Bronchial epithelial cell (primary cell): ENCODE data around the gene FGF5. TPM values are rescaled to one million over a fixed set of nuclear protein-coding genes. Genes with fewer than 3 reads are reported as not detected.
A peak's percentile ranks its signal among the peaks of the same experiment; 100 is the strongest.

Source experiments
- DNase-seq: peaks from one replicate; pipeline ENCODE4 v3.0.0-alpha.2; 2010; ENCODE audit warnings: low read depth
- FAIRE-seq: peaks from 2 replicates; lab custom pipeline; 2011; peaks lifted over from hg19 to GRCh38; lab: Jason Lieb, UNC
- H3K27me3 ChIP-seq: 2 replicates; pipeline ENCODE4 v1.5.1; 2011; ENCODE audit warnings: low read length; ENCODE audit not compliant: control insufficient read depth, insufficient read depth
- H3K36me3 ChIP-seq: 2 replicates; pipeline ENCODE4 v1.5.1; 2011; ENCODE audit warnings: low read length; ENCODE audit not compliant: control insufficient read depth, insufficient read depth
- H3K4me3 ChIP-seq: 2 replicates; pipeline ENCODE4 v1.5.1; 2011; ENCODE audit warnings: mild to moderate bottlenecking, low read depth, low read length, control low read depth
- CTCF ChIP-seq: IDR thresholded peaks from 2 replicates; pipeline ENCODE4 v1.5.1; 2011; ENCODE audit warnings: mild to moderate bottlenecking, moderate library complexity, low read length, control low read depth, inconsistent platforms; ENCODE audit not compliant: insufficient read depth, severe bottlenecking
- total RNA-seq: library from RNA; depleted of rRNA; stranded (reverse); fragments of >200 nt; gene quantifications from 2 replicates; pipeline ENCODE4 v1.2.1, GENCODE V29; 2014

Gene FGF5
- total RNA-seq, 1 donor from 2014 or later: 1.3 TPM

GRCh38 chr4:80226094-80226493 lies 40.4 kb upstream of the FGF5 start:
- Histone ChIP-seq H3K4me3 (no peak overlapping the region), H3K36me3 (no peaks in the 10 kb centered on the region), H3K27me3 (no peaks in the 10 kb centered on the region)
- no peak for DNase-seq
- FAIRE-seq: no peak
- no peak for TF ChIP-seq CTCF

GRCh38 chr4:80228460-80228859 lies 38.0 kb upstream of the FGF5 start:
- no peak for TF ChIP-seq CTCF
- H3K4me3 ChIP-seq: no peak overlapping the region
- FAIRE-seq (no peak), DNase-seq (no peak)
- no peaks in the 10 kb centered on the region for H3K27me3 ChIP-seq
- H3K36me3 ChIP-seq: no peaks in the 10 kb centered on the region

- no peak for DNase-seq
Measured at GRCh38 chr4:80229128-80229527, 37.3 kb upstream of the FGF5 start.

GRCh38 chr4:80229590-80229989 lies 36.9 kb upstream of the FGF5 start:
- no peaks in the 10 kb centered on the region for H3K36me3 ChIP-seq
- TF ChIP-seq CTCF: no peak

More at GRCh38 chr4:80229128-80229527, 37.3 kb upstream of the FGF5 start:
- no peak for TF ChIP-seq CTCF
- Histone ChIP-seq H3K27me3 (no peaks in the 10 kb centered on the region), H3K4me3 (no peak overlapping the region), H3K36me3 (no peaks in the 10 kb centered on the region)
- FAIRE-seq: no peak

GRCh38 chr4:80231180-80231579 lies 35.3 kb upstream of the FGF5 start:
- H3K27me3 ChIP-seq: no peaks in the 10 kb centered on the region
- FAIRE-seq (no peak), DNase-seq (peak; percentile 51)
- no peak for TF ChIP-seq CTCF
- no peak overlapping the region for H3K4me3 ChIP-seq
- H3K36me3 ChIP-seq: no peaks in the 10 kb centered on the region

More at GRCh38 chr4:80229590-80229989, 36.9 kb upstream of the FGF5 start:
- no peak for FAIRE-seq
- Histone ChIP-seq H3K4me3 (no peak overlapping the region), H3K27me3 (no peaks in the 10 kb centered on the region)
- DNase-seq: no peak

- no peak overlapping the region for H3K4me3 ChIP-seq
- H3K27me3 ChIP-seq: no peaks in the 10 kb centered on the region
- H3K36me3 ChIP-seq: no peaks in the 10 kb centered on the region
- no peak for TF ChIP-seq CTCF
- DNase-seq (no peak), FAIRE-seq (no peak)
Measured at GRCh38 chr4:80232707-80233370, 33.6 kb upstream of the FGF5 start.
